ENCODE results near the gene MMS22L. TPM values are rescaled to one million over a fixed set of nuclear protein-coding genes. Genes with fewer than 3 reads are reported as not detected.

MMS22L gene
- total and polyA plus RNA-seq, 2 of the 13 experiments (the other 11 are each of a cell fraction or from before 2014, with no cell fraction given), result 6.2 to 32.9 TPM

GRCh38 chr6:97095311-97095850 is 187.6 kb downstream of the MMS22L start:
- TF ChIP-seq LBX2 (CRISPR knock-in tag; IDR thresholded peaks at IDR 0.05; ENCODE audit: borderline replicate concordance), result no peak
- no peak for TF ChIP-seq ZNF546 (CRISPR knock-in tag; conservative IDR thresholded peaks at IDR 0.05)
- no peak for TF ChIP-seq LRRFIP1 (CRISPR knock-in tag; conservative IDR thresholded peaks at IDR 0.05)
- no peak for TF ChIP-seq ZSCAN29 (CRISPR knock-in tag; conservative IDR thresholded peaks at IDR 0.05)
- no peak for TF ChIP-seq ZMAT3 (CRISPR knock-in tag; conservative IDR thresholded peaks at IDR 0.05)
- TF ChIP-seq TCF7 (IDR thresholded peaks at IDR 0.05; ENCODE audit: low read depth), result no peak
- TF ChIP-seq ZNF512B (CRISPR knock-in tag; IDR thresholded peaks at IDR 0.05; ENCODE audit: borderline replicate concordance), result no peak
- no peak for TF ChIP-seq ZNF770 (CRISPR knock-in tag; IDR thresholded peaks at IDR 0.05)
- no peak for TF ChIP-seq HNRNPUL1 (IDR thresholded peaks at IDR 0.05; ENCODE audit: low read depth, low read length)
- no peak for TF ChIP-seq ZBTB4 (CRISPR knock-in tag; IDR thresholded peaks at IDR 0.05; ENCODE audit: borderline replicate concordance)
- no peak for TF ChIP-seq ZNF782 (CRISPR knock-in tag; IDR thresholded peaks at IDR 0.05; ENCODE audit: borderline replicate concordance)
- TF ChIP-seq ZNF569 (CRISPR knock-in tag; IDR thresholded peaks at IDR 0.05; ENCODE audit: borderline replicate concordance), result no peak
- no peak for TF ChIP-seq FOXC1 (CRISPR knock-in tag; IDR thresholded peaks at IDR 0.05; ENCODE audit: borderline replicate concordance)
- H3K9ac ChIP-seq (ENCODE audit: insufficient read depth, low read depth, low read length), result no peak overlapping the region
- H3K4me3 ChIP-seq (replicated peaks in 1 of 3; ENCODE audit: insufficient read depth in 1 of 3, low read depth in 2 of 3, low read length in 3 of 3), result no peak overlapping the region
- H3K4me1 ChIP-seq (ENCODE audit: insufficient read depth, low read length), result no peaks in the 10 kb centered on the region
- ATAC-seq (no peak), FAIRE-seq (no peak), DNase-seq (ENCODE audit: low spot score) (no peak)
- H3K36me3 ChIP-seq (replicated peaks in 1 of 2; ENCODE audit: control insufficient read depth in 1 of 2, insufficient read depth in 2 of 2, low read length in 2 of 2), result no peaks in the 10 kb centered on the region
- POLR2A ChIA-PET, result no interaction called here
- 42% methylated on average over 3 of the region's 3 CpGs for WGBS (ENCODE audit: low lambda C conversion rate)
- intact Hi-C loops (cut with micrococcal nuclease; ENCODE audit: unreplicated experiment), result no loop called here
- H2AFZ ChIP-seq (ENCODE audit: low read length), result no peak overlapping the region
- CTCF ChIA-PET (ENCODE audit: low intra/inter-chr PET ratio, low total read pairs), result no interaction called here
- H3K79me2 ChIP-seq (ENCODE audit: insufficient read depth, low read length), result no peaks in the 10 kb centered on the region
- H3K4me2 ChIP-seq (ENCODE audit: low read depth, low read length), result no peak overlapping the region
- H3K9me3 ChIP-seq (ENCODE audit: low read length), result no peaks in the 10 kb centered on the region
- in situ Hi-C loops (cut with HindIII; ENCODE audit: extremely low pct_ligation_motif_present, low pct_unique_long_range_greater_than_20kb), result no loop called here
- BruUV-seq (replicated peaks), result no TSS peak
- peaks cover 0 to 2% of the 10 kb centered on the region in 2 experiments; a peak in 3 of 5 replicates for H3K27me3 ChIP-seq (ENCODE audit: control insufficient read depth in 1 of 2, insufficient read depth in 2 of 2, low read length in 2 of 2)
- H4K20me1 ChIP-seq (ENCODE audit: insufficient read depth, low read length), result no peaks in the 10 kb centered on the region
- H3K27ac ChIP-seq (ENCODE audit: extremely low read length, insufficient read depth, low read length), result no peak overlapping the region

Data from HepG2 (cell line).